EH (cell line): Measurements from ENCODE around the gene SLC12A3.

Experiments used
- DNase-seq: peaks from one replicate; pipeline ENCODE4 v3.0.0-alpha.2; 2015; ENCODE audit warnings: low read depth

Gene SLC12A3

DNA sequence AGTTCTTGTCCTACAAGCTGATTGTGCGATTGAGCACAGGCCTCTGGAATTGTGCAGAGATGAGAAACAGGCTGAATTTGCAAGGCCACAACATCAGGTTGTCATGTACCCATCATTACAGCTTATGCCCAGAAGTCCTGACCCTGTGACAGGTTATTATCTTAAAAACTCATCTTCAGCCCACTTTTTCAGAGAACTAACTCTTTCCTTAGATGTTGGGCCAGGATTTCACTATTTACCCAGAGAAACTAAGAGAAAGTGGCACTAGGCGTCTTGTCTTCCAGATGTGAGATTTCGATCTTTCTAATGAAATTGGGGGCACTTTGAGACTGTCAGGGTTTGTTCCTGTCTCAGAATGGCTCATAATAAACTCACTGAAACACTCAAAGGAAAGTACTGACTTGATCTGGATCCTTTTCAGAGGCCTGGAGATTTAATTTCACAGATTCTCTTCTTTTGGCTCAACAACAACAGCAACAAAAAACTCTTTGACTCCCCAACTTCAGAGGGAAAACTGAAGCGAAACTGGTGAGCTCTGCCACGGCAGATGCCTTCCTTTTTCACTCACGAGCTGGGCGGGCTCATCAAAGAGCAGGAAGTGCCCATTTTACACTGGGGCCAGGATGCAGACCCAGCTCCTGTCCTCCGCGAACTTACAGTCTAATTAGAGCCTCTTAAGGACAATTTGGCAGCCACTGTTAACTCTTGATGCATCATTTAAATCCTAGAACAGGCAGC, 17.7 kb upstream of the SLC12A3 start:
- DNase-seq = peak; percentile 44

DNA sequence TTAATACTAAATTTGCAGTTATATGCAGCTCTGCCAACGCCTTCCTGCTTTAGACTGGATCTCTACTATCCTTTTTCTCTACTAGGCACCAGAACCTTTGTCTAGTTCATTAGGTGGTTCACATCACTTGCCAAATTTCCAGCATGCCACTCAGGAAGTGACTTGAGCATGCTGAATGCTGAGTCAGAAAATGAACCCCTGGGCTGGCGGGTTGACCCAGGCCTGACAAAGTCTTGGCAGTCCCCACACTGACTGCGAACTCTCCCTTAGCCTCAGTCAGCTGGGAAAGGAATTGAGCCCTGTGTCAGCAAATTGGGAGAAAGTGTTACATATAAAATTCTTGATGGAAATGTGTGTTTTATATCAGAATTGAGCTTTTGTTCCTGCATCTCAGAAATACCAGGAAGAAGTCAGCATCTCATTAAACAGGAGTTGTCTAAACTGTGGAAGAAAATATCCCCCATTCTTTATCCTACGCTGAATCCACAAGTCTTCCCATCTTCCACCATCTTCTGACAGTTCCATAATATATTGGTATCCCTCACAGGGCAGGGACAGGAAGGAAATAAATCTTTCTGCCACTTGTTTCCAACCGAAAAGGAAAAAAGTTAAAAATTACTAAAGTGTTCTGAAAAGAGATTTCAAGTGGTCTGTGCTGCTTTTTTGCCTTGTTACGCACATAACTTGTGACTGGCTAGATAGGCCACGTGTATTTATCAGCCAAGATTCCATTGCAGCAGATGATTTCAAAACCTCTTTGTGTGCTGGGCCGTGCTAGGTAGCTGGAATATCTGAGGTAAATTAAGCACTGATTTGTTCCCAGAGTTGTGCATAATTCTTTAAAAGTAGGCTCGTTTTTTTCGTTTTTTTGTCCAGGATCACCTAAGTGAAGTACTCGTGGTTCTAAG, 16.7 kb upstream of the SLC12A3 start:
- DNase-seq = peak; percentile 88

DNA sequence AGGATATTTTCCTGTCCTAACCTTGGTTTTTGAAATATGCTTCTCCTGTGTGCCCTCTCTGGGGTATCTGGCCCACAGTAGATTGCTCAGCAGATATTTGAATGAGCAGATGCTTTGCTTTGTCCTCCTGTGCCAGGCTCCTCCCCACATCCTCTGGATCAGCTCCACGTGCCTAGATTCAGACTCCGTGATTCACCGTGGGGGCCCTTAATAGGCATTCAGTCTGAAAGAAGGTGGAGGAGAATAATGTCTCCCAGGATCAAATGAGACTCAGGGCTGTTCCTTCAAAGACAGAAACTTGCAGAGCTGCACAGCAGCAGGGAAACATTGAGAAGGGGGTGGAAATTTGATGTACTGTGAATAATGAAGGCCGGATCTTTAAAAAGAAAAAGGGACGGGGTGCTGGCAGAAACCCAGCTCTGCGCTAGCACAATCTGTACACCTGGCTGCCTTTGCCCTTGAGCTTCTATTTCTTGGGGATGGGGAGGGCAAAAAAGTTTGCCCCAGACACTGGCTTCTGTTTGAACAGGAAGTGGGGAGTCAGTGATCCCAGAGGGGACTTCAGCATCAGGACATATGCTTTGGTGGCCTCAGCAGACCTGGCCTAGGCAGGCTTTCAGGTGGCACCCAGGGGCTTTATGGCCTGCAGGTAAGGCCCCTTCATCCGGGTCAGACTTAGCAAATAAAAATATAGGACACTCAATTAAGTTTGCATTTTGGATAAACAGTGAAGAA, 15.9 kb upstream of the SLC12A3 start:
- peak; percentile 85 for DNase-seq

DNA sequence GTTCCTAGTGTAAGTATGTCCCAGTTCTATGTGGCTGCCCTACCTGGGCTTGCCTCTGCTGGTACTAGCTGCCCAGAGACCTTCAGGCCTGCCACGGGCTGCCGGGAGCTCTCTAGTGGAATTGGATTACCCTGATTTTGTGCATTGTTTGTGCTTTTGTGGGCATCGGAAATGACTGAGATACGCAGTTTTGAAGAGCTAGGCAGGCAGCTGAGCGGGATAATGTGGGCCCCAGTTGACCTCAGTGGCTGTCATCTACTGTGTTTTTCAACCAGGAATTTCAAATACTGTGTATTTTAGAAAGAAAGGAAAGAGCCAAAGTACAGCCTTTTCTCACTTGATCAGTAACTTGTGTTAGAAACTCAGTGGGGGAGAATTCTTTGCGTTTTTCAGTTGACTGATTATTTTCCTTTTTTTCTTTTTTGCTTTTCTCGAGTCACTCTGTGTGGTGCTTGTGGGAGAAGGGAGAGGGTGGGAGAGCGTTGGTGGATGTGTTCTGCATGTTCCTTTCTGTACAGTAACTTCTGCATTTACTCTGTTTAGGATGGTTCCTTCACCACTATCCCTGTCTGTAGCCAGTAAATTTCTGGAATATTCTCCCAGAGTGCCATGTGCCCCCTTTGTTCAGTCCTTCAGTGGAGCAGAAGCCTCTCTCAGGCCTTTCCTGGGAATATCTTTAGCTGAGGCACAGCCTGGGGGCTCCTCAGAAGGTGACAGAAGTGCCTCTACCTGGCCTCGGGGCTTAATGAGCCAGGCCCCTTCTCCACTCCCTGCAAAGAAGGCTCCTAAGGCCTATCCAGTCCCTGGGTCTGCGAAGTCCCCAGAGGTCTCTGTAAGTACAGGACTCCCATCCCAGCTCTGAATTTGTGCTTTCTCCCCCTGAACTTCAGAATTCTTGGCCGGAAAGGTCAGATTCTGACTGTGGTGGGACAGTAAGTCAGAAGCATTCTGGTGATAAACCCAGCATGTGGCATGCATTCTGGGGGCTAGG, 15.0 kb upstream of the SLC12A3 start:
- peak; percentile 79 for DNase-seq

DNA sequence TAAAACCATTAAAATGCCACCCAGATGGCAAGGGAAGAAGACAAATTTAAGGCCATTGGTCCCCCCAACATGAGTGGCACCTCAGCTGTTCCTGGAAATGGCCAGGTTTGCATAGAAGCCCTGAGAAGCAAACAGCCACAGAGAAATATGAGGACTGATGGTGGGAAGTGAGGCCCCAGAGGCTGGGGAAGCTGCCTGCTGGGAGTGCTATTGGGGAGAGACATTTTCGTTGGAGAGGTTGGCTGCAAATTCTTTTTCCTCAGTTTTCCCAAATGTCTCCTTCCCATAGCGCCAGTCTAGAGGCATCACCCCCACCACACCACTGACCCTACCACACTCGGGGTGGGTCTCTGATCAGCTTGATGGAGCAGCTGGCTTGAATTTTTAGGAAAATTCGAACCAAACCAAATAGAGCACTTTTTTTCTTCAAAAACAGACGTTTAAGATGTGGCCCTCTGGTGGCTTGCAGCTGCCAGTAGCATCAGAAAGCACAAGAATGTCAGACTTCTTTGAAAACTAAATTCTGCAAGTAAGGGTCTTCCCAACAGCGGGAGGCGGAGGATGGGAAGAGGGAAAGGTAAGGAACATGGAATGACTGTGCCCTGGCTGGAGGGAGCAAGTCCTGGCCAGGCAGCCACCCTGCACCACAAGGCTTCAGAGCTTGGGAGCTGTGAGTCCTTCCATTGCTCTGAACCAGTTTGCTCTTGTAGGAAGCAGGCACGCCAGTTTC, 13.2 kb upstream of the SLC12A3 start:
- DNase-seq = peak; percentile 51

DNA sequence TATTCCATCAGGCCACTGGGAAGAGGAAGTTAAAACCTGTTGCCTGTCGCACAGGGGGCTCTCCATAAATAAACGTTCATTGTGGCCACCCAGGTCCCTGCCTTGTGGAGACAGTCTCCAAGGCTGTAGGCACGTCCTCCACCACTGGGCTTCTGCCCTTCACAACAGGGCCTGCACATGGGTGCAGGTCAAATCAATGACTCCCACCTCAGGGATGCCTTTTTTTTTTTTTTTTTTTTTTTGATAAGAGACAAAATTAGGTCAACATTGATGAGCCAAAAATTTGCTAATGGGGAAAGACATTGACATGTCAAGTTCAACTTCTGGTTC, 12.6 kb upstream of the SLC12A3 start:
- no peak for DNase-seq

DNA sequence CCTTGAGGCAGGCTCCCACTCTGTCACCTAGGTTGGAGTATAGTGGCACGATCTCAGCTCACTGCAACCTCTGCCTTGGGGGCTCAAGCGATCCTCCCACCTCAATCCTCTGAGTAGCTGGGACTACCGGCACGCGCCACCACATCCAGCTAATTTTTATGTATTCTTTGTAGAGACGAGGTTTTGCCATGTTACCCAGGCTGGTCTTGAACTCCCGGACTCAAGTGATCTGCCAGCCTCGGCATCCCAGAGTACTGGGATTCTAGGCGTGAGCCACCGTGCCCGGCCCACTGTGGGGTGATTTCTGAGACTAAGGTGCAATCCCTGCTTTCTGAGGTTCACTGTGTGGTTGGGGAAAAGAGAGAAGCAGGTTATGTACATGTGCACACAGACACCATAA, 12.0 kb upstream of the SLC12A3 start:
- DNase-seq = no peak

DNA sequence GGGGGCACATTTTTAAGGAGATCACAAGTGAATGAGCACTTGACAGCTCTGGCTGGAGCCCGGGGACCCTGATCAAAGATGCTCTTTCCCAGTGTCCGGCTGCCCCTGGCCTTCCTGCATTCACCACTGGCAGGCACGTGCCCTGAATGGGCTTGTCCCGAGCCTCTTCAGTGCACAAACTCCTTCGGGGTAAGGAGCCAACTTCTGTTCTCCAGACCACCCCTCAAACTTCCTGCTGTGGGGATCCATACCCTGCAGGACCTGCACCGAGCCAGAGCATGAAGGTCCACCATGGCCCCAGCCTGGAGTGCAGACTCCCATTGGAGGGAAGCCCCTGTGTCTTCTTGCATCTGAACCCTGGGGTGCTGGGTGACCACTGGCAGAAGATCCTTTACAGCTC, 9.8 kb upstream of the SLC12A3 start:
- DNase-seq = no peak

DNA sequence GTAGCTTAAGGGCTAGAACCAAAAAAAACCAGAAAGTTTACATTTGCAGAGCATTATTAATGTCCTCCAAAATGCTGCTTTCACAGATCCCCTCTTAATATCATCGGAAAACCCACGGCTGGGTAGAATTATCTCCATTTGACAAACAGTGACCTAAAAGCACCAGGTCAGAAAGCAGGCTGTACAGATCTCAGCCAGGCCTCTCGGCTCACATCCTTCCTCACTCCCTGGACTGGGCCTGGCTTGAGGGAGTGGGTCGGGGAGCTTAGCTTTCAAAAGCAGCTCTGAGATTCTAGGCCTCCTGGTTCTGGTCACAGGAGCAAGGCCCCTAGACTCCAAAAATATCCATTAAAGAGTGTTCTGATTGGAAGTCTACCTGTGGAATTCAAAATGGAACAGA, 9.1 kb upstream of the SLC12A3 start:
- DNase-seq = no peak

DNA sequence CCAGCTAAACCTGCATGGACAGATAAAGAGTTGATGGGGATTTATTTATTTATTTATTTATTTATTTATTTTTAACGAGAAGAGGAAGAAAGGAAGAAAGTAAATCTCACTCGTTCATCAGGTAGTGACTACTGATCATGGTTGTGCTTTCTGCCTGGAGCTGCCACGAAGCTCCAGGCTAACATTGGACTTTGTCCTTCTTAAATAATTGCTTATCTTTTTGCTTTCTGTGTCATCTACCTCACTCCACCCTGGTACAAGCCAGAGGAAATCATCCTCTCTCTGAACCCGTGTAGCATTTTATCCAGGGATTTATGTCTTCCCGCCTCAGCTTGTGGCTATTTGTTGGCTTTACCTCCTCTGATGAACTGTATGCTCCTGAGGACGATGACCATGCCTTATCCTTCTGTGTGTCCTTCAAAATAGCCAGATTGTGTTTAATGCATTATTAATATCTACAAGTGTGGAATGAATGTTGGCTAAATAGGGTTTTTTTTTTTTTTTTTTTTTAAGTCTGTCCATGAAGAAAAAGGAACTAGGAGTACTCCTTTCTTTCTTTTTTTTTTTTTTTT, 8.0 kb upstream of the SLC12A3 start:
- DNase-seq = no peak

DNA sequence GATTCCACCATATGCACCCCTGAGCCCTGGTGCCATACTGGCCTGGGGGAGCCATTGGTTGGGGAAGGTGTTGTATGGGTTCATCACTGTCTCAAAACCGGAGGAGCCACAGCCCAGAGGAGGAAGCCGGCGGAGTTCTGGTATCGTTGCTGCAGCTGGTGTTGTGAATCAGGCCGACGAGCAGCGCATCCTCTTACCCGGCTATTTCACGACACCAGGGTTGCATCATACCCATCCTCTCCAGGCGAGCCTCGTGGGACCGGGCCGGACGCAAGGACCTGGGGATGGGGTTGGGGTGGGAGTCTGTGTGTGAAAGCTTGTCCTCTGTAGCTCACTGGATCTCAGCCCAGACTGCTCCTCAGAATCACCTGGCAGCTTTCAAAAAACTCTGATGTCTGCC, 6.6 kb upstream of the SLC12A3 start:
- DNase-seq = no peak

DNA sequence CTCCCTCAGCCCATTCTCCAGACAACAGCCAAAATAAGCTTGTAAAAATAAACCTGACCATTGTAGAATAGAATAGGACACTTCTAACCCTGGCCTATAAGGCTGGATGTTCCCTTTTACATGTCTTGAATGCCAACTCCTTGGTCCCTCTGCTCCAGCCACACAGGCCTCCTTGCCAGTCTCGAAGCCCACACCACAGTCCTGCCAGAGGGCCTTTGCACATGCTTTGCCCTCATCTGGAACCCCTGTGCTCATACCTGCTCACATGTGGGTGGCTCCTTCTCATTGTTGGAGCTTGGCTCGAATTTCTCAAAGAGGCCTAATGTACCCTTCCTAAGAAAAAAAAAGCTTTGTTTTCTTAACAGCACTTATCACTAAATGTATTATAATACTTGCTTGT, 5.4 kb upstream of the SLC12A3 start:
- DNase-seq = no peak

DNA sequence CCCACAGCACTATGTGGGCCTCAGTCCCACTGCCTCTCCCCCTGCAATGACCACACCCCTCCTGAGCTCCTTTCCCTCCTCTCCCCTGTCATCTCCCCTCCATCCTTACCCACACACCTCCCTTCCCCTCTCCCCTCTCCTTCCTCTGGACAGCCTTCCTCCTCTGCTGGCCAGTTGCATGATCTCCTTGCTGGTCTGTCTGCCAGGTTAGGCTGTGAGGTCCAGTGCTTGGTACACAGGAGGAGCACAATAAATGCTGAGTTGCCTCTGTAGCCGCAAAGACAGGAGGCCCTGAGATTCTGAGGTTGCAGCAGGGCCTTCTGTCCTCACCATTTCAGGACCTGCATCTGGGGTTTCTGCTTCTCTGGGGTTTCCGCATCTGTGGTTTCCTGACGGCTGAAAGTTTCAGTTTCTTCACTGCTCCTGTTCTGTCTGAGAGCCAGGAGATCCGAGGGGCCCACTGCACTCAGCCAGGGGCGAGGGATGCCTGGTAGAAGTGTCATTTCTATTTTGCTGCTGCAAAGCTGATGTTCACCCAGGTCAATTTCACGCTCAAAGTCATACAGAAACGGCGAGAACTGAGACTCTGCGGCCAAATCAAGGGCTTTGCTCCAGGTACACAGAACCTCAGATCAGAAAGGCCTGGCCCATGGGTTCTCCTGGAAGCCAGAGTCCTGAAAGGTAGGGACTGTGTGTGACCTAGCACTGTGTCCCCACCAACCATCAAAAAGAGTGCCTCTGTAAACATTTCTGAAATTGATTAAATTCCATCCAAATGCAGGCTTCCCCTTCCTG, 4.6 kb upstream of the SLC12A3 start:
- no peak for DNase-seq

DNA sequence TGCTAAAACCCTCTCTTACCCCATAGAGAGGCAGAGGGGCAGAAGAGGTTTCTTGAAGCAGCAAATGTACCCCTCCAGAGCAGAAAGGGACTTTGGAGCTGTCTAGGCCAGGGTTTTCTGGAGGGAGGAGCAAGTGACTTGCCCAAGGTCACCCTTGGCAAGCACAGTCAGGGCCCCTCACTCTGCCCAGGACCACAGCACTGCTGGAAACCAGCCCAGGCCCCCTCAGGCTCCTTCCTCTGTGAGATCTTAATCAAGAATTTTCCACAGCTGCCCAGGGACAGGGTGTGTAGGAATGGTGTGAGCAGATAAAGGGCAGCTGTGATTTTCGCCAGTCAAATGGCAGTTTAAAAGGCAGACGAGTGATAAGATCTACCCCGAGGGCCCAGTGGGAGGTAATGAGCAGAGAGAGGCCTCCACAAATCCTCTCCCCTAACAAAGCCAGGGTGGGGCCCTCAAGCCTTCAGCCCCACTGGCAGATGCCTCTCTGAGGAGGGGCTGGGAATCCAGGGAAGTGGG, 3.9 kb upstream of the SLC12A3 start:
- peak; percentile 67 for DNase-seq

DNA sequence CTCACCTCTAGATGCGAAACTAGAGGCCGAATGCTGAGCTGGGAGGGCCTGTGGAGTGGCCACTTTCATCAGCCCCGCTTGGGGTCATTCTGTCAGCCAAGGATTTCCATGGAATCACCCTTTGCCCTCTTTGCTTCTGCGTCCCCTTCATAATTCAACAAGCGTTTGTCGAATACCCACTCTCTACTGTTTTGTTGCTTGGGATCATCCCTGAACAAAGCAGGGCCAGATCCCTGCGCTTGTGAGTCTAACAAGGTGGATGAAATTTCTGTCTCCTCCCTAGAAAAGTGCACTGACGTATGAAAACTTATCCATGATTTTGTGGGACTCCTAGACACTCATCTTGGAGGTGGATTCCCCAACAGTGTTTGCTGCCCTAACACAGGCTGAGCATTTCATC, 3.3 kb upstream of the SLC12A3 start:
- DNase-seq = no peak

DNA sequence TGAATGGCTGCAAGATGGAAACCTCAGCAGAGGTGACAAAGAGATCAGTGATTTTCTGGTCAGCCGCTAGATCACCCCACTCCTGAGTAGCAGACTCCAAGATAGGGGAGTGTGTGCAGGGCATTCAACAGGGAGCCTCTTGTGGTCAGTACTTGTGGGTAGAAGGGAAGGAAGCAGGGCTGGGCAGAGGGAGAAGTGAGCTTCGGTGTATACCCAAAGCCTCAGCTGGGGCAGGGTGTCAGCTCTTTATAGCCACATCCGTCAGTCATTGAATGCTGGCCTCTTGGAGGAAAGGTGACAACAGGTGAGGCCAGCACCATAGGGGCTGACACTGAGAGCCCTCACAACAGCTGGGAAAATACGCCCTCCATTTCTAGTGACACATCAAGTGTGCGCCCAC, 2.2 kb upstream of the SLC12A3 start:
- no peak for DNase-seq

DNA sequence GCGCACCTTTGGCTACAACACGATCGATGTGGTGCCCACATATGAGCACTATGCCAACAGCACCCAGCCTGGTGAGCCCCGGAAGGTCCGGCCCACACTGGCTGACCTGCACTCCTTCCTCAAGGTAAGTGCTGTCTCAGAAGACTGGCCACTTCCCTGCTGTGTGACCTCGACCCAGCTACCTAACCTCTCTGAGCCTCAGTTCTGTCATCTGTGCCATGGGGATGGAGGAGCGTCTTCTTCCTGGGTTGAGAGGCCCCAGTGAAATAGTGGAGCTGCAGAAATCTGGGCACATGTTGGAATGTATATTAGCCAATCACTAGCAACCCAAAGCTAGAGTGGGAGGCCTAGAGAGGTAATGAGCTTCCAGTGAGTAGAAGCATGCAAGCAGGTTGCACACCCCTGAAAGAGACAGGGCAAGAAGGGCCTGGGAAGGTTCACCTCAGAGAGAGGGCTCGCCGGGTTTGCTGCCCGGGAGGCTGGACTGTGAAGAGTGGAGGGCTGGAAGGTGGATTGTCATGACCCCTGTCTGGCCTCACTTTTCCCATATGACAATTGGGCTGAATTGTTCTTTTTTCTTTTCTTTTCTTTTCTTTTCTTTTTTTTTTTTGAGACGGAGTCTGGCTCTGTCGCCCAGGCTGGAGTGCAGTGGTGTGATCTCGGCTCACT, 521 bp downstream of the SLC12A3 start:
- DNase-seq = no peak

DNA sequence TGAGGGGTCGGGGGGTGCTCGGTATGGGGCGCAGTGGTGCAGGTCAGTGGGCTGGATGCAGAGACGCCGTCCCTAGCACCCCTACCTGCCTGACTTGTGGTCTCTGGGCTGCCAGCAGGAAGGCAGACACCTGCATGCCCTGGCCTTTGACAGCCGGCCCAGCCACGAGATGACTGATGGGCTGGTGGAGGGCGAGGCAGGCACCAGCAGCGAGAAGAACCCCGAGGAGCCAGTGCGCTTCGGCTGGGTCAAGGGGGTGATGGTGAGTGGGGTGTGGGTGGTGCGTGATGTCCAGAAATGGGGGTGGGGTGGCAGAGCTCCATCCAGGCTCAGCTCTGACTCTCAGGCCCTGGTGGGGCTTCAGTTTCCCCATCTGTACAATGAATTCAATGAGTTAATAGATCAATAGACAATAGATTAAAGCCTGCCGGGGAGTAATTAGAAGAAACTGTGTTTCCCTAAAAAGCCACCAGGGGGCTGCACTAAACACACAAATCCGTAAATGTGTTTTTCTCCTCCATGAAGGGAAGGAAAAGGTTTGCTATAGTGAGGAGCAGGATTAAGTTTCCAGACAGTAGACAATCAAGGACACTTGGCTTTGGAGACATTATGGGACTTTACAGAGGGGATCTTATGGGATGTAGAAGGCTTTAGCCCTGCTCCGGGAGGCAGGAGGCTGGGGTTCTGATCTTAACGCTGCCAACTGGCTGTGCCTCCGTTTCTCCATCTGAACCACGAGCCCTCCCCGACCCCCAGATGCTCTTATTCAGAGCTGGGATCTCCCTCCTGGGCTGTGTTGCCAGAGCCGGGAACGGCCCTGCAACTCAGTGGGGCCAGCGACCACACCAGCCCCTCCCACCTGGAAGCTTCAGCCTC, 2.2 kb downstream of the SLC12A3 start:
- DNase-seq = peak; percentile 69
